Fibroblast of skin of right biceps (primary cell): Measurements from ENCODE around the gene SH3GLB1.
"Not testable (repeated sequence)": the region's sequence is repeated elsewhere in the genome, so short reads cannot be mapped to it uniquely, and the experiment has no call there.

Source experiments
- DNase-seq: peaks from one replicate; pipeline ENCODE4 v3.0.0-alpha.2; 2013

Gene SH3GLB1

DNA sequence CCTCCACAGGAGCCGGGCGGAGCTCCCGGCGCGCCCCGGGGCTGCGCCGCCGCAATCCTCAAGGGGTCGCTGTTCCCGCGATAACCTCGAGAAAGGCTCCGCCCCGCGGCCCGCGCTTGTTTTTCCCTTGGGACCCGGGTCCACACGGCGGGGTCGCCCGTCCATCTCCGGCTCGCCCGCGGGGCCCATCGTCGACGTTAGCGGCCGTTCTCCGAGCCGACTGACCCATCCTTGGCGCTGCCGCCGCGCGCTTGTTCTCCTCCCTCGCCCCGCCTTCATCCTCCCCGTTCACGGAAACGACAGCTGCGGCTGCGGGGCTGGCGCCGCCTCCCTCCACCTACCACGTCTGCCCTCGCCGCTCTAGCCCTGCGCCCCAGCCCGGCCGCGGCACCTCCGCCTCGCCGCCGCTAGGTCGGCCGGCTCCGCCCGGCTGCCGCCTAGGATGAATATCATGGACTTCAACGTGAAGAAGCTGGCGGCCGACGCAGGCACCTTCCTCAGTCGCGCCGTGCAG is at the start of gene SH3GLB1:
TSS of gene SH3GLB1 (plus strand) at position 119 of the 514 bp plus-strand sequence. CDS start at position 443, 324 bp downstream.
- DNase-seq = peak; percentile 85

GRCh38 chr1:86658381-86658780 is 46.0 kb upstream of the SH3GLB1 start:
- DNase-seq = not testable (repeated sequence)

DNA sequence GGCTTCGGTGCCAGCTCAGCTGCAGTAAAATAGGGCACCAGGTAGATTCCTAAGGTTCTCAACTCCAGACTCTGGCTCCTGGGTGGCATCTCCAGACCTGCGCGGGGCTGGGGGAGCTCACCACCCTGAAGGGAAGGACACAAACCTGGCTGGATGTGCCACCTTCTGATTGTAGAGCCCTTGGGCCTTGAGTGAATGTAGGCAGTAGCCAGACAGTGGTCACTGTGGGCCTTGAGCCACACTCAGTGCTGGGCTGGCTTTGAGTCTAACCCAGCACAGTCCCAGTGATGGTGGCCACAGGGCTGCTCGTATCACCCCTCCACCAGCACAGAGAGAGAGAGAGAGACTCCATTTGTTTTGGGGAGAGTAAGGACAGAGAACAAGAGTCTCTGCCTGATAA is 38.0 kb upstream of the SH3GLB1 start:
- DNase-seq = no peak

- DNase-seq = no peak
Measured at GRCh38 chr1:86687595-86687994, 16.8 kb upstream of the SH3GLB1 start.

- DNase-seq = no peak
Measured at GRCh38 chr1:86692641-86693040, 11.7 kb upstream of the SH3GLB1 start.

GRCh38 chr1:86695400-86695799 is 9.0 kb upstream of the SH3GLB1 start:
- no peak for DNase-seq

DNA sequence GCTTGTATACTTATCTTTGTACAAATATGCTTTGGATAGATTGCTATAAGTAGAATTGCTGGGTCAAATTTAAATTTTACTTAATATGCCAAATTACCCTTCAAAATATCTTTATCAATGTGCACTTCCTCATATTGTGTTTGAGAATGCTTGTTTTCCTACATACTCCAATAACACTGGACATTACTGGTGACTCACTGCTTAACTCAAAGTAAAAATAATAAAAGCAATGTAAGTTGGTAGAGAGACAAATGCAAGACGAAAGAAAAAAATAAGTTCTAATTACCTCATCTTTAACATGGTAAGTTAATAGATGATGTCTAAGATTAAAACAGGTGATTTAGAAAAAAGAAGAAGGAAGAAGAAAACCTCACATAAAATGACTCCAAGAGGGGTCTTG is 7.9 kb upstream of the SH3GLB1 start:
- no peak for DNase-seq

DNA sequence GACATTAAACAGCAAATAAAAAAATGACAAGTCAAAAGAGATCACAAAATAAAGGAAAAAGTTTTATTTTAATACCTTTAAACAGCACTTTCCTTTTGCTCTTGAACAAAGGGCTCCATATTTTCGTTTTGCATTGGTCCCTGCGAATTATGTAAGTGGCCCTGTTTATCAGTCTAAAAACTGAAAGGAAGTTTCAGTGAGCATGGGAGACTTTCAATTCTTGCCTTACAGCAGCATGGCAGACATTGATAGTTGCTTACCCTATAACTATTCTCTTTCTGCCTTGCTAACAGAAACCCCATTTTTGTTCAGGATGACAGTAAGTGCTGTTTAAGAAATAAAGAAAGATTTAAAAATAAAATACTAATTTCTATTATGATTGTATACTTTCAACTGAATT is 5.2 kb upstream of the SH3GLB1 start:
- no peak for DNase-seq

GRCh38 chr1:86701731-86702130 is 2.6 kb upstream of the SH3GLB1 start:
- DNase-seq = no peak

GRCh38 chr1:86702954-86703494 is 1.4 kb upstream of the SH3GLB1 start:
- DNase-seq = not testable (repeated sequence)

- peak; percentile 11 for DNase-seq
Measured at GRCh38 chr1:86703696-86704457, 499 bp upstream of the SH3GLB1 start.

DNA sequence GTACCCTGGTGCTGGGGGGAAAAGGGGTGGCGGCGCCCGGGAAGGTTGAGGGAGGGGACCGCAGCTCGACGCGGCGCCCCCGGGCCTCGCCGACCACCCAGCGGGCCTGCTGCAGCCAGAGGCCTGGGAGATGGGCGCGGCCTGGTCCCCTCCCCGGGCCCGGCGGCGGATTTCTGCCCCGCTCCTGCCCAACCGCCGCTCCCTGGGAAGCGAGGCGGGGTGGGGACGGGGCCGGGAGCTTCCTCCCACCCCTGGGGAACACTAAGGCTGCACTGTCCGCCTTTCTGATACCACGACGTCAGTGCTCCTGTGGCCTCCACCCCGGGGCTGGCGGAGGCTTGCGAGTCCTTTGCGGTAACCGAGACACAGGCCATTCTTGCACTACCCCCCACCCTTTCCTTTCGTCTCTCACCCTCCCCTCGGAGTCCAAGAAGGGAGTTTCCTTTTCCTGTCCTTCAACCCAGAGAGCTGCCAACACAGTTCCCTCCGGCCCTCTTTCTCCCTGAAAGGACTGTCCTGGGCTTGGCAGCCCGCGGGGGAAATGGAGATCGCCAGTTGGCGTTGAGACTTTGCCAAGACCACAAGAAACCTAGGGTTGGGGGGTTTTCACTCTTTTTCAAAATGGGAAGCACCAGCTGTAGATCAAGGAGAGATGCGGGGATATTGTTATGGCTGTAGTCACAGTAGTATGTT is 742 bp downstream of the SH3GLB1 start:
- DNase-seq = peak; percentile 67

DNA sequence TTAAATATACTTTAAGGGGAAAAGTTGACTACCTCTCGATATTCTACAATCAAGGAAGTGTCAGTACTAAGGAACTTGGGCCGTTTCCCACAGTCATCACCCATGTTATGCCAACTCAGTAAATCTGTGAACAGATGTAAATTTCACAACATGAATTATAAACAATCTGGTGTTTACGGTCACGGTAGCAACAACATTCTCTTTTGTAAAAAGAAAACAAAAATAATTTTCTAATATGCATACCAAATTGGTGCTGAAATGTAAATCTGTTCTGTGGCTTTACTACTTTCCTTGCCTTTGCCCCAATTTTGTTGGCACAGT is 1.2 kb downstream of the SH3GLB1 start:
- no peak for DNase-seq

DNA sequence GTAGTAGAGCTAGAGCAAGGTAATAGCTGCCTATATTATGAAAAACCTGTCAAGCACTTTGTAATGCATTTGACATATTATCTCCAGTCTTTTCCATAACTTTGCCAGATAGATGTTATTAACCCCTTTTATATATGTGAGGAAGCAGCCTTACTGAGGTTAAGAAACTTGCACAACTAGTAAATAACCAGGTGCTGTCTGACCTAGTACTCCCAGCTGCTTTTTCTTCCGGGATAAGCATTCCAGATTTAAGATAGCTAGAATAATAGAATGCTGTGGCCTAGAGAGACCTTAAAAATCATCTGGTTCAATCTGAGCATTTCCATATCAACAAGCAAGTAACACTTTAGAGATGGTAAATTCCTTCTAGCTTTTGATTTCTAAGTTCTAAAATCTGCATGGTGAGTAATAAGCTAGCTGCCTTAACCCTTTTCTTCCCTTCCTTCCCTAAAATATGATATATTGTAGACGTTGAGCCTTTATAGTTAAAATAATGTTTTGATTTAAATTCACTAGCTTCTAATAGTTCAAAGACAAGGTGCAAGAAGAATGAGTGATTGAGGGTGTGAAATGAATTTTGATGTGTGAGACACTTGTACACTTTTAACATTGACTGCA is 1.8 kb downstream of the SH3GLB1 start:
- DNase-seq = no peak

DNA sequence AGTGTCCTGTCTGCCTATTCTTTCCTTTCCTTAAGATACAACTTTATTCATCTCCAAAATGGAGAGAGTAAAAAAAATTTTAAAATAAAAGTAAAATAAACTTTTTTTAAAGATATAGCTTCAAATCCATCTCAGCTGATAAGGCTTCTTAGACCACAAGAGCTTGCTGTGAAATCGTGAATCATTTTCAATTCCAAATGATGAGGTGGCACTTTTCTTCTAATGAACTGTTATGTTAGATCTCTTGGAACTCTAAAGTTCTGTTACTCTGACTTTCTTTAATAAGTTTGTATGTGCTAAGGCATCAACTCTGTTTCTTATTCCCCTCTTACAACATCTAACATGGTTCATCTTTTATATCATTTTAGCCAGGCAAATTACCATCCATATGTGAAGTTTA is 4.5 kb downstream of the SH3GLB1 start:
- peak; percentile 20 for DNase-seq

DNA sequence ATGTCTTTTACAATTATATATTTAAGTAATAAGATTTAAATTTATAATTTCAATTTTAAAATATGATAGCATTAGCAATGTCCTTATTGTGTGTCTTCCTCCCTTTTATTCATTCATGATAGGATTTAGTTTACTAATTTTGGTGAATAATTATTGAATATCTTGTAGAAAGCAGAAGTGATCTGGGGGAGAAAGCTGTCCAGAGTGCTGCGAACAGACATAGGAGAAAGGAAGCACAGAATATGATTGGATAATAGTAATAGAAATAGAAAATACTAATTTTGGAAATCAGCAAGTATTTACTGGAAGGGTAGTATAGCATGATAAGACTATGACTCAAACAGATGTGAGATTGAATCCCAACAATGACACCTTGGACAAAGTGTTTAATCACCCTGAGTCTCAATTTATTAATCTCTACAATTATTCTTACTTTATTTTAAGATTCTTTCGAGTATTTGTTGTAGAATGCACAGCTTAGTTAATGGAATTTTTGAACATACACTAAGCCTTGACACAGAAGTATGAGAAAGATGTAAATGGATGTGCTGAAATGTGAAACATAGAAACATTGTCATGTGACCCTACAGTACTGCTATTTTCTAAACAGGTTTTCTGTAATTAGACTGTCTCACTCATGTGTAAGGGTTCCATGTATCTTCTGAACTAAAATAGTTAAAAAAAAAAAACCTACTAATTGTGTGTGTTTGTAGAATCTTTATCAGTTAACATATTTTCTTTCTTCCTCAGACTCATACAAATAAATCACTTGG is 7.9 kb downstream of the SH3GLB1 start:
- no peak for DNase-seq

DNA sequence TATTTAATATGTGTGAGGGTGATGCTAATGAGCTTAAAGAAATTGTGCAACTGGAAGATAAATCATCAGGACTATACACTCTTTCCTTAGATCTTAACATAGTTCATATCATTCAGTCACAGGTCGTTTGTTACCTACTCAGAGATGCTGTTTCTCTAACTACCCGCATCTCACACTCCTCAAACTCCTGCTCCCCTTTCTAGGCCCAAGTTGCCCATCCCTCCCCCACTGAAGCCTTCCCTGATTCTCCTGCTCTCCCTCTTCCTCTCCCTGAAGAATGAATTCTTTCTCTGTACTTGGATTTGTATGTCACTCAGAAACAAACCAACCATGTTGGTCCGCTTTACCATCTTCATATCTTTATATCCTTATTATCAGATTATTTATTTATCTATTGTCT is 9.1 kb downstream of the SH3GLB1 start:
- DNase-seq = no peak

DNA sequence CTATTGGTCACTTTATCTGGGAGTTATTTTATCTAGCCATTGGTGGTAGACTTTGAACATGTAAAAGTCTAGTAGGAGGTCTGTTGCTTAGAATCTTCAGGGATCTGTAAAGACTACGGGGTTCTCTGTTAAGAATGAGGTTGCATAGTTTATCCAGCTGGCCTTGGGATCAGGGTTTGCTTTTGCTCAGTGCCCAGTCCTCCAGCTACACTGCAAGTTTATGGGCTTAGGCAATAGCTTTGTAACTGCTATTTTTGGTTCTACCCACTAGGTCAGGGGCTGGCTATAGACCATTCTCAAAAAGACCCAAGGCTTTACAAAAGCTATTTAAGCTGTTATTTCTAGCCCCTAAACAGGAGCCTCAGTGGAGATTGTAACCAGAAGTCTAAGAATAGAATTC is 9.8 kb downstream of the SH3GLB1 start:
- no peak for DNase-seq

DNA sequence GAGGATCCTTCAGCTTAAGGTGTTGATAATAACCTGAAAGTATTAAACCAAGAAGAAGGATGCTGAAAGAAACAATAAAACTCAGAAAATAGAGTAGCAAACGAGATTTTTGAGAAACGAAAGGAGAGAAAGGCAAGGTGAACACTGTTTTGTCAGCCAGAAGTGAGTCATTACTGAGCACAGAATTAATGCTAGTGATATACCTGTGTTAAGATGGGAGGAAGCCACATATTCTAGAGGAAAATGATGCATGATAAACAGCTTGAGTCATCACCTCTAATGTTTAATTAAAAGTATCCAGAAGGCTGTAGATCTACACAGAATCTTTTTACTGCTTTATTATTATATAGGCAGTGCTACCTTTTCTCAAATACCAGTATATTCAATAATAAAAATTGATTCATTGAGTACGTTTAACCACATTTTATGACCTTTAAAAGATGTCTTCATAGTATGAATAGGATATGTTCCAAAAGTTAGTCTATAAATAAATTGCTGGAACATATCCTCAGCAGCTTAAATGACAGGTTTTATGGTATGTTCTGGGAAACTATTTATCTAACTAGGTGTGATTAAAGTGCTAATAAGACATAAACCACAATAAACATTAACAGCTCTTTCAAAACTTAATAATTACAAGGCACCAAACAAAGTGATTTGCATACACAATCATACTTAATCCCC is 10.3 kb downstream of the SH3GLB1 start:
- no peak for DNase-seq

DNA sequence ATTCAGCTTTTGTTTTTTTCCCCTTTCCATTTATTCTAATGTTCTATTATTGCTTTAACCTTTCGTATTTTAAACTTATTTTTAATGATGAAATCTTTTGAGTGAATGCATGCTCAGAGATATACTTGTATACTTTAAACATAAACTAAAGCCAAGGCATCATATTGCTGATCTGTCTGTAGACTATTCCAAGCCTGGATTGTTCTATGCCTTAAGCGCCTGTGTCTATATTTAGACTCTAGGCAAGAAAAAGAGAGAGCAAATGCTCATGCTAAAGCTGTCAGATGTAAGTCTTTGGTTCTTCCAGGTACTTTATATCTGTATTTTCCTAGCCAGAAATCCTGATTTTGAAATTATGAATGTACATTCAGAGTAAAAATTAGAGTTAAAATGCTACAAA is 14.4 kb downstream of the SH3GLB1 start:
- DNase-seq = no peak

GRCh38 chr1:86731416-86731815 is 27.0 kb downstream of the SH3GLB1 start:
- no peak for DNase-seq

GRCh38 chr1:86733340-86733739 is 29.0 kb downstream of the SH3GLB1 start:
- DNase-seq = no peak
